Activated T-cell treated with anti-CD3 and anti-CD28 coated beads for 48 hours (primary cell): ENCODE measurements around the gene KRTAP10-11.
A peak's percentile ranks its signal among the peaks of the same experiment; 100 is the strongest.
"Not testable (repeated sequence)": the region's sequence is repeated elsewhere in the genome, so short reads cannot be mapped to it uniquely, and the experiment has no call there.

ENCODE experiments used
- DNase-seq: peaks from one replicate; pipeline ENCODE4 v3.0.0-alpha.2; 2020; ENCODE audit warnings: low read depth

The KRTAP10-11 gene

DNA sequence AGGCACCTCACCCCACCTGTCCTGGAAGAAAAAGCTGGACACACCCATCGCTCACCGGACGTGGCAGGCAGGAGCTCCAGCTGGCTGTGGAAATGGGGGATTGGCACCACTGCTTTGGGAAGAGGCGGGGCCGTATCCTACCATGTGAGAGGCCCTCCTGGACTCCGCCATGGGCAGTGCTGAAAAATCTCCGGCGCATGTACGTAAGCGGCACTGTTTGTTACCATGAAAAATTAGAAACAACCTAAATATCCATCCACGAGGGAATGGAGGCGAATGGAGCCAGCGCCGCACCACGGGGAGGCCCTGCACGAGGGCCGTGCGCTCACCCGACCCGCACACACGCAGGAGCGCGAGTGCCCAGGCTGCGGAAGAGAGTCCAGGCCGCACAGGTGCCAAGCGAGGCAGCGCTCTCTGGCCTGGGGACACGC, 31.2 kb upstream of the KRTAP10-11 start:
- DNase-seq: no peak

GRCh38 chr21:44615466-44615865, 30.7 kb upstream of the KRTAP10-11 start:
- no peak for DNase-seq

- no peak for DNase-seq
Measured at GRCh38 chr21:44615911-44616590, 30.2 kb upstream of the KRTAP10-11 start.

DNA sequence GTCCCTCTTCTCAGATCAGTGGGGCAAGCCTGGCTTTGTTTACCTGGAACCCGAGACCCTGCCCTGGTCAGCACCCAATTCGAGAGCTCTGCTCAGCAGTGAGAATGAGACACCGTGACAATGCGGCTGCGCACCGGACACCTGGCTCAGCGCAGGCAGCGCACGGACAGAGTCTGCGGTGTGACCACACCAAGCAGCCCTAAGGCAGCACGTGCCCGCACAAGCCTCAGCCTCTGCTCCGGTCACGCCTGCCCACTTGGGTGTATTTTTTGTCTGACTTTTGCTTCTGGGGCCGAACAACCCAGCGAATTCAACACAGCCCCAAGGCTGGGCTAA, 29.7 kb upstream of the KRTAP10-11 start:
- DNase-seq: no peak

DNA sequence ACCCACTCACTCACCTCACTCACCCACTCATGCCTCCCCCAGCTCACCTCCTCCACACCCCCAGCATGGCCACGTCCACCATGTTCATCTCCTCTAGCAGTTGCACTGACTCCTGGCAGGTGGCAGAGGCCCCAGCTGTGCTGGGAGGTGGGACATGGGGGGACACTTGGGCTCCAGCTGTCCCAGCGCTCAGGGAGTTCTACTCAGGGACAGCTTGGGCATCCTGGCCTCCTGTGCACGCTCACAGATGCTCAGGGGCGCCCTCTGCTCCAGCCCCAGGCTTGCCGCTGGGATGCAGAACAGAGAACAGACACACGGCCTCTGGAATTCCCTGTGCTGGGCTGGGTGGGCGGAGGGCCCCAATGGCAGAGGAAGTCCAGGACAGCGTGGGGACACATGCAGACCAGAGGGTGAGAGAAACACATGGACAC, 29.1 kb upstream of the KRTAP10-11 start:
- DNase-seq: no peak

GRCh38 chr21:44618504-44618903, 27.7 kb upstream of the KRTAP10-11 start:
- DNase-seq: no peak

DNA sequence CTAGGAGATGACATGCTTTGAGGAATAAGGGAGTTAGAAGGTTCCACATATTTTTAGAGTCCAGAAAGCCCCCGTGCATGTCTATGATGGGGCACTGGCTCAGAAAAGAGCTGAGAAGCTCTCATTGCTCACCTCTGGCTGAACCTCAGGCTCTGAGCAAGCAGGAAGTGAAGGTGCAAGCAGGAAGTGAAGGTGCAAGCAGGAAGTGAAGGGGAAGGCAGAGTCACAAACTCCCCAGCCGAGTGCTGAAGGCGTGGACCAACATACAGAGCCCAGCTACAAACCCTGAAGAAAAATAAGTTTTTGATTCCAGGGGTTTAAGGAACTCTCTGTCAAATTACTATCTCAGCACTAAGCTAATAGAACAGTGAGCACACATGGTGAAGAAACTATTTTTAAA, 27.3 kb upstream of the KRTAP10-11 start:
- peak; percentile 22 for DNase-seq

DNA sequence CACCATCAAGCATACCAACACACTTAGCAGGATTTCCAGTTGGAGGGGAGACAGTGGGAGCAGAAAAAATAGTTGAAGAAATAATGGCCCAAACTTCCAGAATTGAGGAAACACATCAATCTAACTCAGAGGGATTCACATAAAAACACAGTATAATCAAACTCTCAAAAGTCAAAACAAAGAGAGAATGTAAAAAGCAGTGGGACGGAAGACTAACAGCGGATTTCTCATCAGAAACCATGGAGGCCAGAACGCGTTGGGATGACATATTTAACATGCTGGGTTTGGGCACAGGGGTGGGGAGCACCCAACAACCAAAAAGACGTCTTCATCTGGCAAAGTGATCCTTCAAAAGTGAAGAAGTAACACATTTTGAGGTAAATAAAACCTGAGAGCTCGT, 26.3 kb upstream of the KRTAP10-11 start:
- no peak for DNase-seq

DNA sequence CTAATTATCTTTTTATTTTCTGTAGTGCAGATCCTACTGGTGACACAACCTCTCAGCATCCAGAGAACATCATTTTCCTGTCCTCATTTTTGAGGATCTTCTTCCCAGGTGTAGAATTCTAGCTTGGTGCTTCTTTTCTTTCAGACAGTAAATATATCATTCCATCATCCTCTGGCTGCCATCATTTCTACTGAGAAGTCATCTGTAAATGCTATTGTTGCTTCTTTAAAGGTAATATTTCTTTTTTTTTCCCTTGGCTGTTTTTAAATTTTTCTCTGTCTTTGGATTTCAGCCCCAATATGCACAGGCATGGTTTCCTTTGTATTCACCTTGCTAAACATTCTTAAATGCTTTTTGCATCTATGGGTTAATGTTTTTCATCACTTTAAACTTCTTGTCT, 22.6 kb upstream of the KRTAP10-11 start:
- no peak for DNase-seq

GRCh38 chr21:44625756-44626155, 20.5 kb upstream of the KRTAP10-11 start:
- no peak for DNase-seq

DNA sequence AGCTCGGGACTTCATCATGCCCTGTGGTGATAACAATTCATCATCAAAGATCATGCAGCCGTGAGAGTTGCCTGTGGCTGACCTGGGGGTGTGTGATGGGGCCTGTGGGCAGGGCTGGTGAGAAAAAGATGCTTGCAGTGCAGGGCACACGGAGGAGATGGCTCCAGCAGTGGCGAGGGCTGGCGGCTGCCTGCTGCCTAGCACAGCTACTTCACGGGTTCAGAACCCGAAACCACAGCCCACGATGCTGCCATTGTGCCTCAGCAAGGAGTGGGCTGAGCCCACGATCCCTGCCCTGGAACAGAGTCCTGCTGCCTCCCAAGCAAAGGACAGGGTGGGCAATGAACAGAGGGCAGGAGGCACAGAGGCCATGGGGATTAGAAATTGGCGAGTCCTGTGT, 20.0 kb upstream of the KRTAP10-11 start:
- no peak for DNase-seq

- DNase-seq: no peak
Measured at GRCh38 chr21:44626673-44627143, 19.5 kb upstream of the KRTAP10-11 start, which contains the start of gene KRTAP10-9. TSS of gene KRTAP10-9 (plus strand) at chr21:44627093. CDS start at chr21:44627172, 79 bp downstream.

- not testable (repeated sequence) for DNase-seq
Measured at GRCh38 chr21:44627181-44627822, 18.9 kb upstream of the KRTAP10-11 start.

DNA sequence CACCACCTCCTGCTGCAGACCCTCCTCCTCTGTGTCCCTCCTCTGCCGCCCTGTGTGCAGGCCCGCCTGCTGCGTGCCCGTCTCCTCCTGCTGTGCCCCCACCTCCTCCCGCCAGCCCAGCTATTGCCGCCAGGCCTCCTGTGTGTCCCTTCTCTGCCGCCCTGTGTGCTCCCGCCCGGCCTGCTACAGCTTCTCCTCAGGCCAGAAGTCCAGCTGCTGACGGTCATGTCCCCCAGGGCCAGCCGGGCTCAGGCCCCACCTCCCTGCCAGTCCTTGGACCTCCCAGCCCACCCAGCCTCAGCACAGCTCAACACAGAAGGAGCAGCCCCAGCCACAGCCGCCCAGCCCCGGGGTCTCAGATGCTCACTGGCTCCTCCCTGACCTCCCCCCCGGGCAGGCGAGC, 18.4 kb upstream of the KRTAP10-11 start:
- DNase-seq: not testable (repeated sequence)

GRCh38 chr21:44628707-44629391, 17.4 kb upstream of the KRTAP10-11 start:
- DNase-seq: no peak

- no peak for DNase-seq
Measured at GRCh38 chr21:44630440-44630839, 15.8 kb upstream of the KRTAP10-11 start.

DNA sequence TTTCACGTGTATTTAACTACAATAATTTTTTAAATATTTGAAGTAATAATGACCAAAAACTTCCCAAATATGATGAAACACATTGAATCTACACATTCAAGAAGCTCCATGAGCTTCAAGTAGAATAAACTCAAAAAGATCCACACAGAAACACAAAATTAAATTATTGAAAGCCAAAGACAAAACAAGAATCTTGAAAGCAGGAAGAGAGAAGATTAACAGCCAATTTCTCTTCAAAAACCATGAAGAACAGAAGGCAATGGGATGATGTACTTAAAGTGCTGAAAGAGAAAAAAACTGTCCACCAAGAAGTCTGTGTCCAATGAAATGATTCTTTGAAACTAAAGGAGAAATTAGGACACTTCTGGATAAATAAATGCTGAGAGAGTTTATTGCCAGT, 14.1 kb upstream of the KRTAP10-11 start:
- no peak for DNase-seq

DNA sequence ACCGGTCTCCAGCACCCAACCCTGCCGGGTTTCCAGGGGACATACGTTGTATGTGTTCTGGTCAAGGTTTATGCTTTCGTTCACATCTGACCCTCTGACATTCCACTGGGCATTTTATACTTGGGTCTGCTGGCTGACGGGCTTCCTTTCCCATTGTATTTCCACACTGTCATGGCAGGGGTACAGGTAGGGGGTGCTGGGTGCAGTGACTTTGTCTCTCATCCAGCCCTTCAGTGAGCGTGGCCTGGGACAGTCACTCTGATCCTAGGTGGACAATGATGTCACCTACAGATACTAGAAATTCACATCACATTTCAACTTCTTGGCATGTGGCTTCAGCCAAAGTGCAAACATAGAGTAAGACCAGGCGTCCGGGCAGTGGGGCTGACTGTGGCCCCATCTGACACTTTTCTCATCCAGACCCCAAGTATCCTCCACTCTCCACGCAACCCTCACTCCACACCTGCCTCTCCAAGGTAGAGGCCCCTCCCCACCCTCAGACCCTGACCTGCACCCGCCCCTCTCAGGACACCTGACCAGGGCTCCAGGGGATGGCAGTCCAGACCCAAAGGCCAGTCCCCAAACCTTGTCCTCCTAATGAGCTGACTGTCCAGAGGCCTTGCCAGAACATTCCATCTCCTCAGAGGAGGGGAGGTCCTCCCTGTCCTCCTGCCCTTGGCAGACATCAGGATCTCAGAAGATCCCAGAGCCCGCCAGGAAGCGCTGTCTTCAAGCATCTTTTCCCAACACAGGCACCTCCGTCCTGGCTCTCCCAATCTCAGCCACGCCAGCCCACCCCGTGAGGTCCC, 9.8 kb upstream of the KRTAP10-11 start:
- no peak for DNase-seq

DNA sequence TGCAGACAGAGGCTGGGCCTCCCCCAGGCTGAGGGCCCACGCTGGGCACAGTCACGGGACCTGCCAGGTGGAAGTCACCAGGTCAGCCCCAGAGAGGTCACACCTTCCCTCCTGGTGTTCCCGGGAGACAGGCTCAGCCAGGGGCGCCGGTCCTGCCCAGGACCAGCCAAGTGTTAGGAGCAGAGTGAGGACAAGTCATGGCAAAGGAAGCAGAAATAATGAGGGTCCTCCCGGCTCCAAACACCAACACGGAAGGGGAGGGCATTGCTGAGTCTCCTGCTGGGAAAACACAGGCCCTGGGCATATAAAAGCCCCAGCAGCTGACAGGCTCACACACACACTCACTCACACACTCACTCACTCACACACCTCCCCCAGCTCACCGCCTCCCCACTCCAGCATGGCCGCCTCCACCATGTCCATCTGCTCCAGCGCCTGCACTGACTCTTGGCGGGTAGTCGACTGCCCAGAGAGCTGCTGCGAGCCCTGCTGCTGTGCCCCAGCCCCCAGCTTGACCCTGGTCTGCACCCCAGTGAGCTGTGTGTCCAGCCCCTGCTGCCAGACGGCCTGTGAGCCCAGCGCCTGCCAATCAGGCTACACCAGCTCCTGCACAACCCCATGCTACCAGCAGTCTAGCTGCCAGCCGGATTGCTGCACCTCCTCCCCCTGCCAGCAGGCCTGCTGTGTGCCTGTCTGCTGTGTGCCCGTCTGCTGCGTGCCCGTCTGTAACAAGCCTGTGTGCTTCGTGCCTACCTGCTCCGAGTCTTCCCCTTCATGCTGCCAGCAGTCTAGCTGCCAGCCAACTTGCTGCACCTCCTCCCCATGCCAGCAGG, 9.0 kb upstream of the KRTAP10-11 start, which contains the start of gene KRTAP10-10:
Gene KRTAP10-10, plus strand, starts transcription at position 339 of the 833 bp plus-strand sequence. Its CDS starts 62 bp downstream, at position 401.
- no peak for DNase-seq

DNA sequence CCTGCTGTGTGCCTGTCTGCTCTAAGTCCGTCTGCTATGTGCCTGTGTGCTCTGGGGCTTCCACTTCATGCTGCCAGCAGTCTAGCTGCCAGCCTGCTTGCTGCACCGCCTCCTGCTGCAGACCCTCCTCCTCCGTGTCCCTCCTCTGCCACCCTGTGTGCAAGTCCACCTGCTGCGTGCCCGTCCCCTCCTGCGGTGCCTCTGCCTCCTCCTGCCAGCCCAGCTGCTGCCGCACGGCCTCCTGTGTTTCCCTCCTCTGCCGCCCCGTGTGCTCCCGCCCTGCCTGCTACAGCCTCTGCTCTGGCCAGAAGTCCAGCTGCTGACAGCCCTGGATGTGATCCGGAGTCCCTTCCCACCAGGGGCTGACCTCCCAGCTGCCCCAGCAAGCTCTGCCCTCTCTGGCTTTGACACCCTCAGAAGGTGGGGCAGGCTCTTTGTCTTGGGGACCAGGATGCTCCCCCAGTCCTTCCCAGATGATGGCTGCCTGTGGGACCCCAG, 8.3 kb upstream of the KRTAP10-11 start:
- not testable (repeated sequence) for DNase-seq
